ENCODE results near the gene PLEKHN1.
"Not testable (repeated sequence)": the region's sequence is repeated elsewhere in the genome, so short reads cannot be mapped to it uniquely, and the experiment has no call there.

The PLEKHN1 gene

GRCh38 chr1:1013105-1013921 is 47.0 kb downstream of the PLEKHN1 start, which contains the start of gene ISG15:
TSS of gene ISG15 (plus strand) at chr1:1013497. CDS start at chr1:1013574, 77 bp downstream.
- DNase-seq = peak; percentile 83

GRCh38 chr1:1013922-1014648 is 47.8 kb downstream of the PLEKHN1 start:
- no peak for DNase-seq

GRCh38 chr1:1014799-1015681 is 48.8 kb downstream of the PLEKHN1 start:
- no peak for DNase-seq

GRCh38 chr1:1017397-1018320 is 51.4 kb downstream of the PLEKHN1 start:
- DNase-seq = not testable (repeated sequence)

GRCh38 chr1:1018321-1018685 is 52.0 kb downstream of the PLEKHN1 start:
- DNase-seq = not testable (repeated sequence)

GRCh38 chr1:1019122-1019999 is 53.1 kb downstream of the PLEKHN1 start:
- peak; percentile 59 for DNase-seq

- no peak for DNase-seq
Observed at GRCh38 chr1:1020000-1020404, 53.7 kb downstream of the PLEKHN1 start, which contains the start of gene AGRN. TSS of gene AGRN (plus strand) at chr1:1020120. CDS start at chr1:1020173, 53 bp downstream.

GRCh38 chr1:1020415-1021009 is 54.2 kb downstream of the PLEKHN1 start:
- no peak for DNase-seq

GRCh38 chr1:1021010-1021919 is 55.0 kb downstream of the PLEKHN1 start:
- DNase-seq = no peak

GRCh38 chr1:1021920-1022259 is 55.6 kb downstream of the PLEKHN1 start:
- no peak for DNase-seq

GRCh38 chr1:1022302-1023009 is 56.2 kb downstream of the PLEKHN1 start:
- no peak for DNase-seq

GRCh38 chr1:1023700-1024099 is 57.4 kb downstream of the PLEKHN1 start:
- DNase-seq = no peak

- no peak for DNase-seq
Observed at GRCh38 chr1:1024149-1024770, 58.0 kb downstream of the PLEKHN1 start.

- no peak for DNase-seq
Observed at GRCh38 chr1:1024771-1025699, 58.8 kb downstream of the PLEKHN1 start.
